ENCODE measurements around the gene ZNF516.

ZNF516 gene

DNA sequence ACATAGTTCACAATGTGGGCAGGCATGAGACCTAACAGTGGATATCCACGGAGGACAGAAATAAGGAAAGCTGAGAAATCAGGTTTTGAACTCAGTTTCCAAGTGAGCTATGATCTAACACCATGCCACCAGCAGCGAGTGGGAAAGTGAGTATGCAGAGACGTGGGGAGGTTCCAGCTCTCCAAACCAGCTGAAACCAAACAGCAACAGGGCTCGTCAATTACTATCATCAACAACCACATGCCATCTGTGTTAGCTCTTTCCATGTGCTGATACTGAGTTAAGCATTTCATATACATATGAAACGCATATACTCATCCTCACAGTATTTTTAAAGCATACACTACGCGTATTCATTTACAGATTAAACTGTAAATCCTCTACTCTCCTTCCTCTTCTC, 172.4 kb downstream of the ZNF516 start:
- Histone ChIP-seq H3K27me3 (ENCODE audit: insufficient read depth, poor library complexity, severe bottlenecking) (peaks cover 9% of the 10 kb centered on the region), H3K9me3 (ENCODE audit: severe bottlenecking) (no peaks in the 10 kb centered on the region), H3K4me3 (ENCODE audit: severe bottlenecking) (no peak overlapping the region), H3K4me1 (ENCODE audit: insufficient read depth, poor library complexity, severe bottlenecking) (no peaks in the 10 kb centered on the region), H3K36me3 (ENCODE audit: low read depth) (no peaks in the 10 kb centered on the region), H3K27ac (ENCODE audit: poor library complexity, severe bottlenecking) (no peak overlapping the region)
- ATAC-seq (ENCODE audit: low read depth) (no peak), DNase-seq (ENCODE audit: low spot score) (no peak)
- TF ChIP-seq, protein P1, sequence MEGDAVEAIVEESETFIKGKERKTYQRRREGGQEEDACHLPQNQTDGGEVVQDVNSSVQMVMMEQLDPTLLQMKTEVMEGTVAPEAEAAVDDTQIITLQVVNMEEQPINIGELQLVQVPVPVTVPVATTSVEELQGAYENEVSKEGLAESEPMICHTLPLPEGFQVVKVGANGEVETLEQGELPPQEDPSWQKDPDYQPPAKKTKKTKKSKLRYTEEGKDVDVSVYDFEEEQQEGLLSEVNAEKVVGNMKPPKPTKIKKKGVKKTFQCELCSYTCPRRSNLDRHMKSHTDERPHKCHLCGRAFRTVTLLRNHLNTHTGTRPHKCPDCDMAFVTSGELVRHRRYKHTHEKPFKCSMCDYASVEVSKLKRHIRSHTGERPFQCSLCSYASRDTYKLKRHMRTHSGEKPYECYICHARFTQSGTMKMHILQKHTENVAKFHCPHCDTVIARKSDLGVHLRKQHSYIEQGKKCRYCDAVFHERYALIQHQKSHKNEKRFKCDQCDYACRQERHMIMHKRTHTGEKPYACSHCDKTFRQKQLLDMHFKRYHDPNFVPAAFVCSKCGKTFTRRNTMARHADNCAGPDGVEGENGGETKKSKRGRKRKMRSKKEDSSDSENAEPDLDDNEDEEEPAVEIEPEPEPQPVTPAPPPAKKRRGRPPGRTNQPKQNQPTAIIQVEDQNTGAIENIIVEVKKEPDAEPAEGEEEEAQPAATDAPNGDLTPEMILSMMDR (IDR thresholded peaks at IDR 0.05; ENCODE audit: poor library complexity, severe bottlenecking) = no peak

DNA sequence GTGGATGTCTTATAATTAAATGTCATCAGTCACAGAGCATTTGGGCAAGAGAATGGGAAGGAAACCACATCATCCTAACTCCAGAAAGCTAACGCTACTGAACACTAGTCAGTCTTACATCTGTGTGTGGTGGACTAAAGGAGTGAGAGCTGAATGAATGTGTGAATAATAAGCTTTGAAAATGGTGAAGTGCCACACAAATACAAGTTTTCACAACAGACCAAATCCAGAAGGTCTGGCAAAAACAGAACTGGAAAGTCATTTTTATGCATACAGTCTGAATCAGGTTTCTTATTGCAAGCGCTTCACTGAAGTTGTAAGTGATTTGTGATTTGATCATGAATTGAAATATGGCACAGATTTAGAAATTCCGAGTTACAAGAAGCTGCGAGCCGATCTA, 175.7 kb downstream of the ZNF516 start:
- Histone ChIP-seq H3K9me3 (ENCODE audit: severe bottlenecking) (no peaks in the 10 kb centered on the region), H3K4me1 (ENCODE audit: insufficient read depth, poor library complexity, severe bottlenecking) (no peaks in the 10 kb centered on the region), H3K36me3 (ENCODE audit: low read depth) (no peaks in the 10 kb centered on the region), H3K27ac (ENCODE audit: poor library complexity, severe bottlenecking) (no peak overlapping the region), H3K4me3 (ENCODE audit: severe bottlenecking) (no peak overlapping the region), H3K27me3 (ENCODE audit: insufficient read depth, poor library complexity, severe bottlenecking) (no peaks in the 10 kb centered on the region)
- TF ChIP-seq, protein P1 (IDR thresholded peaks at IDR 0.05; ENCODE audit: poor library complexity, severe bottlenecking) = no peak
- DNase-seq (ENCODE audit: low spot score) (no peak), ATAC-seq (ENCODE audit: low read depth) (no peak)

DNA sequence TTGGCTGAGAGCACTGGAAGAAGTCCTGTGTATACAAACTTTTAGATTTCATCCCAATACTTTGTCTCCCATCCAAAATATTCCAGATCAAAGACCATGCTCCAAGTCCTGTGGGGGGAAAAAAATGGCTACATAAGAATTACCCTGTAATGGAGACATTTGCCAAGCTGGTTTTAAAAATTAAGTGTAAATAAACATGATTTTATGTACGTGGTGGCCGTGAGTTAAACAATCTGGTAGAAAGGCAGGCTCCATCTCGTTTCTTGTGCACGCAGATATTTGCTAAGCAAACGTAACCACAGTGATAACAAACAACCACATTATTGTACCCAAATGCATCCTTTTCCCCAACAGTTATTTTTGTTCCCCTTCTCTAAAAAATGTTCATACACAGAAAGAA, 176.4 kb downstream of the ZNF516 start:
- ATAC-seq (ENCODE audit: low read depth) (no peak), DNase-seq (ENCODE audit: low spot score) (no peak)
- Histone ChIP-seq H3K27me3 (ENCODE audit: insufficient read depth, poor library complexity, severe bottlenecking) (peaks cover 4% of the 10 kb centered on the region), H3K27ac (ENCODE audit: poor library complexity, severe bottlenecking) (no peak overlapping the region), H3K9me3 (ENCODE audit: severe bottlenecking) (no peaks in the 10 kb centered on the region), H3K4me1 (ENCODE audit: insufficient read depth, poor library complexity, severe bottlenecking) (no peaks in the 10 kb centered on the region), H3K36me3 (ENCODE audit: low read depth) (no peaks in the 10 kb centered on the region), H3K4me3 (ENCODE audit: severe bottlenecking) (no peak overlapping the region)
- TF ChIP-seq, protein P1 (IDR thresholded peaks at IDR 0.05; ENCODE audit: poor library complexity, severe bottlenecking) = no peak

DNA sequence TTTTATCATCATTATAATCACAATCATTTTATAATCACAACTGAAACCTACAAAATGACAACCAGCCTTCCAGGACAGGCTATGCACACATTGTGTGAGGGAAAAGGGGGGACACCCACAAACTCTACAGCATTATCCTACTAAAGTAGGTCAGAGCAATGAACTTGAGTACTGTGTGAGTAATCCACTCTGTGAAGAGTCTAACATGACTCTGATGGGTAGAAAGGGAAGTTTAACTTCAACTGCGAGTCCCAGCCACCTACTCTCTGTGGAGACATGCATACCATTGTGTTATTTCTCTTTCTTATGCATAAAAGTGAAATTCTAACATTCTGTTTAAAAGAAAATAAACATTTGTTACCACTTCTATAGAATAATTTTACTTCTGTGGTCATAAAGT, 177.9 kb downstream of the ZNF516 start:
- H3K4me1 ChIP-seq (ENCODE audit: insufficient read depth, poor library complexity, severe bottlenecking) = no peaks in the 10 kb centered on the region
- H3K27me3 ChIP-seq (ENCODE audit: insufficient read depth, poor library complexity, severe bottlenecking) = peaks cover 4% of the 10 kb centered on the region
- no peak for ATAC-seq (ENCODE audit: low read depth)
- TF ChIP-seq, protein P1 (IDR thresholded peaks at IDR 0.05; ENCODE audit: poor library complexity, severe bottlenecking) = no peak
- H3K36me3 ChIP-seq (ENCODE audit: low read depth) = no peaks in the 10 kb centered on the region
- no peak for DNase-seq (ENCODE audit: low spot score)
- H3K9me3 ChIP-seq (ENCODE audit: severe bottlenecking) = no peaks in the 10 kb centered on the region
- no peak overlapping the region for H3K4me3 ChIP-seq (ENCODE audit: severe bottlenecking)
- H3K27ac ChIP-seq (ENCODE audit: poor library complexity, severe bottlenecking) = no peak overlapping the region

DNA sequence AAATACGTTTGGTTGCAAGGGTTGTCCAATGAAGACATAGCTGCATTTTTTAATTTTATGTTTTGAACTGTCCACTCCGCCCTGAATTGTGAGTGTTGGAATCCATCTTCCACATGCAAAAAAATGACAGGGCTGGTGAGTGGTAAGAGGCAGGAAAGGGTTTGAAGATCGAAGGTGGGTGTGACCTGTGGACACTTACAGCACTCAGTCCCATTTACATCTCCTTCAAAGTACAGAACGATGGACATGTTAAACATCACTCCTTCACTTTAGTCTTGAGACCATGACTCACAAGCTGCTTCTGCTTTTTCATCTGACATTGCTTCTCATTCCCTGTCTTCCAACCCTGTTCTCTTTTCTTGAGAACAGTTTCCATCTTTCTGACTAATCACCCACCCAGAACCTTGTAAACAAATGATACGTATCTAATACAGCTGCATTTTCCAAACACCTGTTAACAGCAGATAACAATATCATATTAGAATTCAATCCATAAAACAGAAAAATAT, 179.3 kb downstream of the ZNF516 start:
- TF ChIP-seq, protein P1 (IDR thresholded peaks at IDR 0.05; ENCODE audit: poor library complexity, severe bottlenecking) = no peak
- ATAC-seq (ENCODE audit: low read depth) (no peak), DNase-seq (ENCODE audit: low spot score) (no peak)
- Histone ChIP-seq H3K27me3 (ENCODE audit: insufficient read depth, poor library complexity, severe bottlenecking) (peaks cover 4% of the 10 kb centered on the region), H3K27ac (ENCODE audit: poor library complexity, severe bottlenecking) (no peak overlapping the region), H3K36me3 (ENCODE audit: low read depth) (no peaks in the 10 kb centered on the region), H3K4me3 (ENCODE audit: severe bottlenecking) (no peak overlapping the region), H3K9me3 (ENCODE audit: severe bottlenecking) (no peaks in the 10 kb centered on the region), H3K4me1 (ENCODE audit: insufficient read depth, poor library complexity, severe bottlenecking) (no peaks in the 10 kb centered on the region)

All from RWPE2 (cell line).